ENCODE data around the gene EPYC. TPM values are rescaled to one million over a fixed set of nuclear protein-coding genes. Genes with fewer than 3 reads are reported as not detected.

Gene EPYC
- total and polyA plus RNA-seq, 2 experiments from 2014 or later, result not detected

DNA sequence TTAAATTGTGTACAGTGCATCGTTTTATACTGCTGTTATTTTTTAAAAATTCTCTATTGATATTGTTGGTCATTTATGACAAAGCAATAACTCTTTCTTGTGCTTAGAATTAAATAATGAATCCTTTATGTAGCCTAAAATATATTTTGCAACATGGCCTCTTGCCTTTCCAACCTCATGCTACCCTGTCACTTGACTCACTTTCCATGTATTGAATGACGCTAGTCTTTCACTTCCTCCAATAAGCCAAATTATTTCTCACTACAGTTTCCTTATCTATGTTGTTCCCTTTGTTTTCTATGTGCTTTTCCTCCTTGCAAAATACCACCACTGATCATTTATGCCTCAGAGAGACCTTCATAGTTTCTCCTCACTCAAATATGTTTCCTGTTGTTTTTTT, 16.3 kb upstream of the EPYC start (continued):
- TF ChIP-seq JUNB (IDR thresholded peaks at IDR 0.05; ENCODE audit: unreplicated experiment), result no peak

DNA sequence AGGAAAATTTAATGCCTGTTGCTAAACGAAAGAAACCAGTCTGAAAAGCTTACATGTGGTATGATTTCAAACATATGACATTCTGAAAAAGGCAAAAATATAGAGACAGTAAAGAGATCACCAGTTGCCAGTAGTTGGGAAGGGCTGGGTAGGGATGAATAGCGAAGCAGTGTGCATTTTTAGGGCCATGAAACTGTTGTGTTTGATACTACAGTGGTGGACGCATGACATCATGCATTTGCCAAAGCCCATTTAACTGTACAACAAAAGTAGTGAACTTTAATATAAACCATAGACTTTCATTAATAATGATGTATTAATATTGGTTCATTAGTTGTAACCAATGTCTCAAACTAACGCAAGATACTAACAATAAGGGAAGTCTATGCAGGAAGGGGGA, 14.7 kb upstream of the EPYC start:
- no peaks in the 10 kb centered on the region for H3K79me2 ChIP-seq (replicated peaks; ENCODE audit: insufficient read depth)
- H4K20me1 ChIP-seq (replicated peaks; ENCODE audit: insufficient read depth), result no peaks in the 10 kb centered on the region
- no peak for ATAC-seq
- H3K4me3 Mint-ChIP-seq, result no peak overlapping the region
- H2AFZ ChIP-seq, result no peak overlapping the region
- no peak for TF ChIP-seq REST (IDR thresholded peaks at IDR 0.05; ENCODE audit: unreplicated experiment)
- TF ChIP-seq JUNB (IDR thresholded peaks at IDR 0.05; ENCODE audit: unreplicated experiment), result no peak
- TF ChIP-seq EZH2phosphoT487 (IDR thresholded peaks at IDR 0.05; ENCODE audit: unreplicated experiment), result no peak
- no peak for TF ChIP-seq STAT1 (IDR thresholded peaks at IDR 0.05; ENCODE audit: unreplicated experiment)
- no peak for TF ChIP-seq ZNF462 (CRISPR knock-in tag; IDR thresholded peaks at IDR 0.05)
- TF ChIP-seq CREB1 (CRISPR knock-in tag; IDR thresholded peaks at IDR 0.05; ENCODE audit: low read depth), result no peak
- no peak for TF ChIP-seq ZNF114 (CRISPR knock-in tag; IDR thresholded peaks at IDR 0.05)
- TF ChIP-seq, protein P1, sequence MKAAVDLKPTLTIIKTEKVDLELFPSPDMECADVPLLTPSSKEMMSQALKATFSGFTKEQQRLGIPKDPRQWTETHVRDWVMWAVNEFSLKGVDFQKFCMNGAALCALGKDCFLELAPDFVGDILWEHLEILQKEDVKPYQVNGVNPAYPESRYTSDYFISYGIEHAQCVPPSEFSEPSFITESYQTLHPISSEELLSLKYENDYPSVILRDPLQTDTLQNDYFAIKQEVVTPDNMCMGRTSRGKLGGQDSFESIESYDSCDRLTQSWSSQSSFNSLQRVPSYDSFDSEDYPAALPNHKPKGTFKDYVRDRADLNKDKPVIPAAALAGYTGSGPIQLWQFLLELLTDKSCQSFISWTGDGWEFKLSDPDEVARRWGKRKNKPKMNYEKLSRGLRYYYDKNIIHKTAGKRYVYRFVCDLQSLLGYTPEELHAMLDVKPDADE (IDR thresholded peaks at IDR 0.05), result no peak
- TF ChIP-seq, protein P2, sequence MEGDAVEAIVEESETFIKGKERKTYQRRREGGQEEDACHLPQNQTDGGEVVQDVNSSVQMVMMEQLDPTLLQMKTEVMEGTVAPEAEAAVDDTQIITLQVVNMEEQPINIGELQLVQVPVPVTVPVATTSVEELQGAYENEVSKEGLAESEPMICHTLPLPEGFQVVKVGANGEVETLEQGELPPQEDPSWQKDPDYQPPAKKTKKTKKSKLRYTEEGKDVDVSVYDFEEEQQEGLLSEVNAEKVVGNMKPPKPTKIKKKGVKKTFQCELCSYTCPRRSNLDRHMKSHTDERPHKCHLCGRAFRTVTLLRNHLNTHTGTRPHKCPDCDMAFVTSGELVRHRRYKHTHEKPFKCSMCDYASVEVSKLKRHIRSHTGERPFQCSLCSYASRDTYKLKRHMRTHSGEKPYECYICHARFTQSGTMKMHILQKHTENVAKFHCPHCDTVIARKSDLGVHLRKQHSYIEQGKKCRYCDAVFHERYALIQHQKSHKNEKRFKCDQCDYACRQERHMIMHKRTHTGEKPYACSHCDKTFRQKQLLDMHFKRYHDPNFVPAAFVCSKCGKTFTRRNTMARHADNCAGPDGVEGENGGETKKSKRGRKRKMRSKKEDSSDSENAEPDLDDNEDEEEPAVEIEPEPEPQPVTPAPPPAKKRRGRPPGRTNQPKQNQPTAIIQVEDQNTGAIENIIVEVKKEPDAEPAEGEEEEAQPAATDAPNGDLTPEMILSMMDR (conservative IDR thresholded peaks at IDR 0.05; ENCODE audit: low read depth in 2 of 2), result no peak
- no peak for TF ChIP-seq EZH2 (IDR thresholded peaks at IDR 0.05; ENCODE audit: low read depth, unreplicated experiment)
- no peak for TF ChIP-seq POLR2AphosphoS5 (IDR thresholded peaks at IDR 0.05; ENCODE audit: low read depth)
- no peak for TF ChIP-seq ZNF331 (CRISPR knock-in tag; IDR thresholded peaks at IDR 0.05; ENCODE audit: low read depth)
- no peak for TF ChIP-seq NANOG (IDR thresholded peaks at IDR 0.05; ENCODE audit: borderline replicate concordance)
- H3K27ac Mint-ChIP-seq, result no peak overlapping the region
- DNase-seq (ENCODE audit: low spot score), result no peak
- no peaks in the 10 kb centered on the region for H3K36me3 ChIP-seq (ENCODE audit: insufficient read depth)
- no peaks in the 10 kb centered on the region for H3F3A ChIP-seq (replicated peaks; ENCODE audit: low read depth)
- no peak overlapping the region for H3K4me3 ChIP-seq
- H3K4me1 Mint-ChIP-seq, result no peaks in the 10 kb centered on the region
- H3K27ac ChIP-seq (ENCODE audit: low read depth), result no peak overlapping the region
- H3K36me3 Mint-ChIP-seq (ENCODE audit: low read depth), result no peaks in the 10 kb centered on the region
- no peaks in the 10 kb centered on the region for H3K27me3 ChIP-seq (ENCODE audit: insufficient read depth)
- H3K27me3 Mint-ChIP-seq (ENCODE audit: insufficient read depth, low read depth, poor library complexity), result peaks cover 2% of the 10 kb centered on the region
- no peaks in the 10 kb centered on the region; the same call in 2 of the 3 replicates for H3K9me3 Mint-ChIP-seq
- H3K4me1 ChIP-seq (ENCODE audit: insufficient read depth), result no peaks in the 10 kb centered on the region
- no peaks in the 10 kb centered on the region; the same call in 1 of the 2 replicates for H3K9me2 ChIP-seq (ENCODE audit: insufficient read depth)
- no peak overlapping the region for H3K4me2 ChIP-seq
